ENCODE results near the gene KATNIP. TPM values are rescaled to one million over a fixed set of nuclear protein-coding genes. Genes with fewer than 3 reads are reported as not detected.

Gene KATNIP
- total and polyA plus RNA-seq, 2 of the 13 experiments (the other 11 are each of a cell fraction or from before 2014, with no cell fraction given): 9.7 to 12.0 TPM

GRCh38 chr16:27547851-27548250 is 2.1 kb upstream of the KATNIP start:
- DNase-seq (ENCODE audit: low spot score) (no peak), FAIRE-seq (no peak), ATAC-seq (no peak)
- ChIA-PET CTCF (ENCODE audit: low intra/inter-chr PET ratio, low total read pairs) (no interaction called here), POLR2A (no interaction called here)
- Histone ChIP-seq H3K36me3 (replicated peaks in 1 of 2; ENCODE audit: control insufficient read depth in 1 of 2, insufficient read depth in 2 of 2, low read length in 2 of 2) (peaks cover 21 to 31% of the 10 kb centered on the region in 2 experiments), H3K79me2 (ENCODE audit: insufficient read depth, low read length) (peaks cover 36% of the 10 kb centered on the region), H3K4me2 (ENCODE audit: low read depth, low read length) (peak overlapping the region; percentile 84), H3K27ac (ENCODE audit: extremely low read length, insufficient read depth, low read length) (no peak overlapping the region), H3K9me3 (ENCODE audit: low read length) (no peaks in the 10 kb centered on the region), H2AFZ (ENCODE audit: low read length) (no peak overlapping the region), H3K4me1 (ENCODE audit: insufficient read depth, low read length) (peaks cover 34% of the 10 kb centered on the region), H3K9ac (ENCODE audit: insufficient read depth, low read depth, low read length) (peak overlapping the region; percentile 87; the same call in 1 of the 2 replicates), H3K4me3 (replicated peaks in 1 of 3; ENCODE audit: insufficient read depth in 1 of 3, low read depth in 2 of 3, low read length in 3 of 3) (peak overlapping the region in 2 of 3 experiments; percentile 5 to 17; a peak in 1 of 6 replicates), H4K20me1 (ENCODE audit: insufficient read depth, low read length) (peaks cover 13% of the 10 kb centered on the region), H3K27me3 (ENCODE audit: control insufficient read depth in 1 of 2, insufficient read depth in 2 of 2, low read length in 2 of 2) (no peaks in the 10 kb centered on the region; a peak in 1 of 5 replicates)
- intact Hi-C loops (cut with micrococcal nuclease; ENCODE audit: unreplicated experiment) (no loop called here), in situ Hi-C loops (cut with HindIII; ENCODE audit: extremely low pct_ligation_motif_present, low pct_unique_long_range_greater_than_20kb) (no loop called here)
- no TSS peak for BruUV-seq (replicated peaks)
- WGBS (ENCODE audit: low lambda C conversion rate): 90% methylated on average over 2 of the region's 2 CpGs
- TF ChIP-seq GPN1 (CRISPR knock-in tag; IDR thresholded peaks at IDR 0.05; ENCODE audit: borderline replicate concordance): no peak
- no peak for TF ChIP-seq U2AF2 (IDR thresholded peaks at IDR 0.05; ENCODE audit: low read depth, low read length)
- no peak for TF ChIP-seq ZNF577 (CRISPR knock-in tag; IDR thresholded peaks at IDR 0.05; ENCODE audit: borderline replicate concordance, low read depth)
- TF ChIP-seq HNF1B (CRISPR knock-in tag; IDR thresholded peaks at IDR 0.05): no peak
- TF ChIP-seq ZNF629 (CRISPR knock-in tag; conservative IDR thresholded peaks at IDR 0.05): peak; percentile 87
- no peak for TF ChIP-seq ZNF512B (CRISPR knock-in tag; IDR thresholded peaks at IDR 0.05; ENCODE audit: borderline replicate concordance)
- TF ChIP-seq ZNF292 (CRISPR knock-in tag; IDR thresholded peaks at IDR 0.05; ENCODE audit: borderline replicate concordance, low read depth): 0 out of 2 replicates have a peak, but pooled peaks have one; percentile 22
- no peak for TF ChIP-seq FOSL1 (CRISPR knock-in tag; IDR thresholded peaks at IDR 0.05; ENCODE audit: borderline replicate concordance)
- TF ChIP-seq ZNF44 (CRISPR knock-in tag; IDR thresholded peaks at IDR 0.05): no peak
- TF ChIP-seq ISX (CRISPR knock-in tag; conservative IDR thresholded peaks at IDR 0.05): no peak
- no peak for TF ChIP-seq SP140L (CRISPR knock-in tag; IDR thresholded peaks at IDR 0.05; ENCODE audit: borderline replicate concordance)

Measured in HepG2 (cell line).